Measurements from ENCODE around the gene OPRL1. TPM values are rescaled to one million over a fixed set of nuclear protein-coding genes. Genes with fewer than 3 reads are reported as not detected.
"Not testable (repeated sequence)": the region's sequence is repeated elsewhere in the genome, so short reads cannot be mapped to it uniquely, and the experiment has no call there.

Gene OPRL1
- total RNA-seq, 1 donor from 2014 or later = 0.70 TPM

DNA sequence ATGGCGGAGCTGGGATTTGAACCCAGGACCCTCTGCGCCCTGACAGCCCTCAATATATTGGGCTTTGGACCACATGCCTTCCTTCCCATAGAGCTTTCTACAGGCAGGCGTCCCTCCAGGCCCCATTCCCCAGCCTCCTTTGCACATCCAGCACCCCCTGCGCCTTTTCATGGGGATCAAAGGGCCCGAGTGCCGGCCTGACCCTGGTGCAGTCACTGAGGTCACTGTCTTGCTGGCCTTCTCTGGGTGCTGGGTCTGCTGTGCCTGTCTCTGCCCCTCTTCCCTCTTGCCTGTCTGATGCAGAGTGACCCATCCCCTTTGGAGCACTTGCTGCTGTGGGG lies 1.7 kb downstream of the OPRL1 start:
- intact Hi-C loops (cut with micrococcal nuclease) = no loop called here

DNA sequence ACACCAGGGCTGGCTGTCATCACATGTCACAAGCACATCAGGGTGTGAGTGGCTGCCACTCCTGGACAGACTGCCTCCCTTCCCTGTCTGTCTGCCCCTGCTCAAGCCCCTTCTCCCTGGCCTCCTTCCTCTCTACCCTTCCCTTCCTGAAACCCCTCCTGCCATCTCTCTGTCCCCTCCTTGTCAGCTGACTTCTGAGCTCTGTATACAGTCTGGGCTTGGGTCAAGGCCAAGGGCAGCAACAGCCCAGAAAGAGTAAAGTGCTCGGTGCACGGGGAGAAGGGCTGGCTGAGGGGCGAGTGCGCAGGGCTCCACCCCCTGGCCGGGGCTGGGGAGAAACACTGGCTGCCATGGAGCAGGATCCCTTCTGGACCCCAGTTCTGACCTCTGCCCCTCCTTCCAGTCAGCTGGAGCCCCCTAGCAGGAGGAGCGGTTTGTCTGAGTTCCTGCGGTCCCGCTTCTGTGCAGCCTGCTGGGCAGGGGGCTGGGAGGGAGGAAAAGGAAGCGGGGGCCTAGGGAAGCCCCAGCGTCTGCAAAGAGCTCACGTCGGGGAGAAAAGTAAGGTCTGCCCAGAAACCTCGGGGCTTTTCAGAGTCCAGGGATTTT lies 2.3 kb downstream of the OPRL1 start:
- intact Hi-C loops (cut with micrococcal nuclease) = loop anchor here (2.0 kb wide), 1 partner anchor 39 kb away; no protein-coding TSS in a partner anchor

DNA sequence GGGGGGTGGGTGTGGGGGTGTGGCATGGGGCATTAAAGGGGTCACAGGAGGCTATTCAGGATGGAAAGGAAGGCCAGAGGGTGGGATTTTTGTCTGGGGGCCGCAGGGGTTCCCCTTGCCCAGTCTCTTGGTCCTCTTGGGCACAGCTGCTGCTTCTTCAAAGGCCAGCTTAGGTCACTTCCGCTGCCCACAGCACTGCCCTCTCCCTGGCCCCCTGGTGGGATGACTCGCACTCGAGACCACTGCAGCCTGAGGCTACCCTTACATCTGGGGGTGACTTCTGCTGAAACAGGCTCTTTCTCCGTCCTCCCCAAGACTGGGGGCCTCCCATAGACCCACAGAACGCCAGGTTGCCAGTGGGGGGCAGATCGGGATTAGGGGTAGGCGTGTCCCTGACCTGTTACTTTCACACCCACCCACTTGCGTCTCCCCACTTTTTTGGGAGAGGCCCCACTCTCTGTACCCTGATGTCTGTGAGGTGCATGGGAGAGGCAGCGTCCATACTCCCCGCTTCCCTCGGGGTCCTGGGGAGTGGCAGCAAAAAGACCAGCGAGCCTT lies 3.0 kb downstream of the OPRL1 start:
- intact Hi-C loops (cut with micrococcal nuclease) = loop anchor here (2.0 kb wide), 1 partner anchor 38 kb away; no protein-coding TSS in a partner anchor

DNA sequence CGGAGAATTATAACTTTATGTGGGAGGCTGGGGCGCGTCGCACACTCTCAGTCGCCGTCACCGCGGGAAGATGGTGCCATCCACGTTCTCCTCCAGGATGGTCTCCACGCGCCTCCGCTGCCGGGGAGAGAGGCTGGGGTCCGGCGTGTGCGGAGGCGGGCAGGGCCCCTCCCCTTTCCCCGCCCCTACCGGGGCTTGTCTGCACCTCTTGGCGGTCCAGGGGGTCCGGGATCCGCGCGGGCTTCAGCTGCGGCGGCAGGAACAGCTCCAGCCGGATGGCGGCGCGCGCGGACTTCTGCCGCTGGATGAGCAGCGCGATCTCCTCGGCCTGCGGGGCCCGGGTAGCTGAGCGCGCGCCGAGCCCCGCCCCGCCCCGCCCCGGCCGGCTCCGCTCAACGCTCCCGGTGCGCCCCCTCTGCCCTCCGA lies 3.5 kb downstream of the OPRL1 start:
- intact Hi-C loops (cut with micrococcal nuclease) = loop anchor here (2.0 kb wide), 1 partner anchor 37 kb away; no protein-coding TSS in a partner anchor

DNA sequence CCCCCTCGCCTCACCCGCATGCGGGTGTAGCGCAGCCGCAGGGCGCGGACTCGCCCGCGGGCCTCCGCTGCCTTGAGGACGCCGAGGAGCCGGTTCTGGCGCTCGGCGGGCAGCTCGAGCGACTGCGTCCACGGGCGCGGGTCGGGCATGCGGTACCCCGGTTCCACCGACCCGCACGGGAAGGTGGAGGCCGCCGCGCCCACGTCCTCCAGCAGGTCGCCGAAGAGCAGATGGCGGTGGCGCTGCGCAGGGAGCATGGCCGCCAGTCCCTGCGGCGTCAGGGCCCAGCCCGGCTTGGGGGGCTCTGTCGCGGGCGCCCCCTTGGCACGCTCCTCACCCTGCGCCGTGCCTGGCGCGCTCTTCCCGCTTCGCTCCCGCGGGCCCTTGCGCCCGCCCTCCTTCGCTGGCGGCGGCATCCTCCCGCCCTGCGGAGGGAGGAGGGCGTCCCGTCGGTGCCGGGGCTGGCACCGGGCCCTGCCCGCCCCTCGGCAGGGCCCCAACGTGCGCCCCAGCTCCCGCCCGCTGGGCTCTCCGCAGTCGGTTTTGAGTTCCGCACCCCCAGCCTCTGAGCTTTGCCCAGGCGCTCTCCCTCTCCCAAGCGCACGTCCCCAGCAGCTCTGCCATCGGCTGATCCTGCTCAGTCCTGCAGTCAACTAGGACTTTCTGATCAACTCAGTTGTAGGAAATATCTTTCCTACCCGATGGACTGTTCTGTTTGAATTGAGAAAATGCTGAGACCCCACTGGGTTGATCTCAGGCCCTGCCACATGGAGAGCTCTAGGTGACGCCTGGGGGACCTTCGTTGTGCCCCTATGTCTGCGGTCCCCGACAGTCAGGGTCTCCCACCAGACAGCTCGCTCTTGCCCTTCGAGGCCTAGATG lies 4.2 kb downstream of the OPRL1 start, which contains the start of gene LKAAEAR1:
Gene LKAAEAR1 (minus strand): TSS at position 595 of the 881 bp plus-strand sequence. CDS start 179 bp downstream, at position 416.
- intact Hi-C loops (cut with micrococcal nuclease) = loop anchor here (2.0 kb wide), 1 partner anchor 37 kb away; no protein-coding TSS in a partner anchor

DNA sequence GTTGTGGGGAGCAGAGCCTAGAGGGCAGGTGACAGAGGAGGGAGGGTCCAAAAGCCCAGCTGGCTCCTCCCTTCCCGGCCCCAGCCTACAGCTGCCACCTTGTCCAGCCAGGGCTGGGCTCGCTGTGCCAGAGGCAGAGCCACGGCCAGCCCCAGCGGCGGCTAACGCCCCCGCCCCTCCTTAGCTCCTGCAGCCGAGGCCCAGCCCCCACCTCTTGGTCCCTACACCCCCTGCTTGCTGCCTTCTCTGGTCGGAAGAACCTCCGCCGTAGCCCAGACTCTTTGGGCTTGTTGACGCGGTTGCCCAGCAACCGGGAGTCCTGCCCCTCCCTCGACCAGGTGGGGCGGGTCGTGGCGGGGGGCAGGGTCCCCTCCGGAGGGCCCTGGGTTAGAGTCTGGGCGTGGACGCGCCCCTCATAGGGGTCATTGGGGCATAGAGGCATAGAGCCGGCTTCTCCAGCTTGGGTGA lies 4.8 kb downstream of the OPRL1 start:
- intact Hi-C loops (cut with micrococcal nuclease) = no loop called here

DNA sequence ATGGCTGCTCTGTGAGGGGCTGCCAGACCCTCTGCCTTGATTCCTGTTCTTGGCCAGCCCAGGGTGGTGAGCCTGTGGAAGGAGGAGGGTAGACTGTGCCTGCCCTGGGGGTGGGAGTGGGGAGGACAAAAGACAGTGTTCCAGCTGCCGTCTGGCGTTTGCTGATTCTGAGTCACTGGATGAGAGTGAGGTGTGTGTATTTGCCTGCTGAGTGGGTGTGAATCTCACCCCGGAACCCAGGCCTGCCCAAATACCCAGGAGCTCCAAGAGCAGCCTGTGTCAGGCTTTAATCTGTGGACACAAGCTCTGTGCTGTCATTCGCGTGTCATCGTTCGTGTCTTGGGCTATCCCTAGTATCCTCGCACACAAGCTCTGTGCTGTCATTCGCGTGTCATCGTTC lies 6.9 kb downstream of the OPRL1 start:
- intact Hi-C loops (cut with micrococcal nuclease) = no loop called here

DNA sequence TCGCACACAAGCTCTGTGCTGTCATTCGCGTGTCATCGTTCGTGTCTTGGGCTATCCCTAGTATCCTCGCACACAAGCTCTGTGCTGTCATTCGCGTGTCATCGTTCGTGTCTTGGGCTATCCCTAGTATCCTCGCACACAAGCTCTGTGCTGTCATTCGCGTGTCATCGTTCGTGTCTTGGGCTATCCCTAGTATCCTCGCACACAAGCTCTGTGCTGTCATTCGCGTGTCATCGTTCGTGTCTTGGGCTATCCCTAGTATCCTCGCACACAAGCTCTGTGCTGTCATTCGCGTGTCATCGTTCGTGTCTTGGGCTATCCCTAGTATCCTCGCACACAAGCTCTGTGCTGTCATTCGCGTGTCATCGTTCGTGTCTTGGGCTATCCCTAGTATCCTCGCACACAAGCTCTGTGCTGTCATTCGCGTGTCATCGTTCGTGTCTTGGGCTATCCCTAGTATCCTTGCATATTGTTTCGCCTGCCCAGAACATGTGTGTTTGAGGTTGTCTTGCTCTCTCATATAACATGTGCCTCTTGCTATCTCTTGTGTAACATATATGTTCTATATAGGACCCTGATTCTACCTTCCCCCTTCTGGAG lies 7.4 kb downstream of the OPRL1 start:
- intact Hi-C loops (cut with micrococcal nuclease) = not testable (repeated sequence)

DNA sequence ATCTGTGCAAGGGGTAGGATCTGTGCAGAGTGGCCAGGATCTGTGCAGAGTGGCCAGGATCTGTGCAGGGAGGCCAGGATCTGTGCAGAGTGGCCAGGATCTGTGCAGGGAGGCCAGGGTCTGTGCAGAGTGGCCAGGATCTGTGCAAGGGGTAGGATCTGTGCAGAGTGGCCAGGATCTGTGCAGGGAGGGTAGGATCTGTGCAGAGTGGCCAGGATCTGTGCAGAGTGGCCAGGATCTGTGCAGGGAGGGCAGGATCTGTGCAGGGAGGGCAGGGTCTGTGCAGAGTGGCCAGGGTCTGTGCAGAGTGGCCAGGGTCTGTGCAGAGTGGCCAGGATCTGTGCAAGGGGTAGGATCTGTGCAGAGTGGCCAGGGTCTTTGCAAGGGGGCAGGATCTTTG lies 8.7 kb downstream of the OPRL1 start:
- intact Hi-C loops (cut with micrococcal nuclease) = not testable (repeated sequence)

DNA sequence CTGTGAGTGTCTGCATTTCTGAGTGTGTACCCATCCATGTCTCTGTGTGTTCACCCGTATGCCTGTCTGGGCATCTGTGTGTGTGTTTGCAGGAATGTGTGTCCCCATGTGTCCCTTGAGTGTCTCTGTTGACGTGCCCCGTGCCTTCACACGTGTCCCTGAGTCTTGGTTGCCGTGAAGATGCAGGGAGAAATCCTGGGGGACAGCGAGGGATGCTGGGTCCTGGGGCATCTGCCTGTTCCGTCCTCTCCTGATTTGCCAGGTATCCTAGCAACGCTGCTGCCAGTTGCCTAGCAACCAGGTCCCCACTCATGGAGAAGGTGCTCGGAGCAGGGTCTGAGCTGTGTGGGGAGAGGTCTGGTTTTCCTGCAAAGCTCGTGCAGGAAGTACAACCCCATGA lies 10.3 kb downstream of the OPRL1 start:
- intact Hi-C loops (cut with micrococcal nuclease) = no loop called here

DNA sequence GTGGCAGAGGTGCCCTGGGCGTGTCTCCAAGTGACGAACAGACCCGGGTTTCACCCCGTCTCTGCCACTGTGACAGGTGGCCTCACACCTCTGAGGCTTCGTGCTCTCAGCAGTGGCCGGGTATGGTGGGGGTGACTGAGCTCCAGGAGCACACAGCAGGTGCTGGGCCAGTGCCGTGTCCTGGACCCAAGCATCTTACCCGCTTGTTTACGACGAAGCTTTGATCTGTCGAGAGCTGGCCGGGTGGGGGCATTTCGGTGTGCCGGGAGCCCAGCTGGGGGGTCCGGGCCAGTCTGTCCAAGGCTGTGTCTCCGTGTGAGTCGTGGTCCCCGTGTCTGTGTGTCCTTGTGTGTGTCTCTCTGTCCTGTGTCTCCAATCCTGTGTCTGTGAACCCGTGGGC lies 11.5 kb downstream of the OPRL1 start:
- intact Hi-C loops (cut with micrococcal nuclease) = no loop called here

DNA sequence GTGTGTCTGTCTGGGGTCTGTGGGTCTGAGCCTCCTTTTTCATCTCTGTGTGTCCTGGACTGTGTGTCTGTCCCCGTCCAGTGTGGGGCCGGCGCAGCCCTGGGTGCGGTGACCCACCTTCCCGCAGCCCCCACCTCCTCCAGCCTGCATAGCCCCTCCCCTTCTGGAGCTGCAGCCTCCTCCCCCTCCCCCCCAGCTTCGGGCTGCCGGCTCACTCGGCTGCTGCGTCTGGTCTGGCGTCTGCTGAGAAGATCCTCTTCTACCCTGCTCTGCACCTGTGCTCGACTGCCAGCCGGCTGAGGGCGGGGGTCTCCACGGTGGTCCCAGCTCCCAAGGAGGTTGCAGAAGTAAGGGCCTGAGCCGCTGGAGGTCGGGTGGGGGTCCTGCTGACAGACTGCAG lies 11.9 kb downstream of the OPRL1 start:
- intact Hi-C loops (cut with micrococcal nuclease) = no loop called here

DNA sequence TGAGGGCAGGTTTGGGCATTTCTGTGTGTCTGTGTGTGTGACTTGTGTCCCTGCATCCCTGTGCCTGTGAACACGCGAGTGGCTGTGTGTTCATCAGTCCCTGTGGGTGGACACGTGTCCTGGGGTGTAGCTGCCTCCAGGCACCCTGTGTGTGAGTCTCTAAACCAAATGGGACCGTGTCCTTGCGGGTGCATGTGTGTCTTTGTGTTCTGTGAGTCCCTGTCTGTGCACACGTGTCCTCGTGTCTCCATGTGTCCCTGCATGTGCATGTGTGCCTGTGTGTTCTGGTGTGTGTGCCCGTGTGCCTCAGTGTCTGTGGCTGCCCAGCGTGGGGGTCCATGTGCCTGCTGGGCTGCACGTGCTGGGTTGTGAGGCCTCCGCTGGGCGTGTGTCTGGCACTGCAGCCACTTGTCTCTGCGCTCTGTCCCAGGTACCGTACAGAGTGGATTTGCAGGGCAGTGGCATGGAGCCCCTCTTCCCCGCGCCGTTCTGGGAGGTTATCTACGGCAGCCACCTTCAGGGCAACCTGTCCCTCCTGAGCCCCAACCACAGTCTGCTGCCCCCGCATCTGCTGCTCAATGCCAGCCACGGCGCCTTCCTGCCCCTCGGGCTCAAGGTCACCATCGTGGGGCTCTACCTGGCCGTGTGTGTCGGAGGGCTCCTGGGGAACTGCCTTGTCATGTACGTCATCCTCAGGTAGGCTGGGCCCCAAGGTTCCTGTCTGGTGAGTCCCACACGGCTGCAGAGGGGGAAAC lies 12.6 kb downstream of the OPRL1 start:
- intact Hi-C loops (cut with micrococcal nuclease) = no loop called here

DNA sequence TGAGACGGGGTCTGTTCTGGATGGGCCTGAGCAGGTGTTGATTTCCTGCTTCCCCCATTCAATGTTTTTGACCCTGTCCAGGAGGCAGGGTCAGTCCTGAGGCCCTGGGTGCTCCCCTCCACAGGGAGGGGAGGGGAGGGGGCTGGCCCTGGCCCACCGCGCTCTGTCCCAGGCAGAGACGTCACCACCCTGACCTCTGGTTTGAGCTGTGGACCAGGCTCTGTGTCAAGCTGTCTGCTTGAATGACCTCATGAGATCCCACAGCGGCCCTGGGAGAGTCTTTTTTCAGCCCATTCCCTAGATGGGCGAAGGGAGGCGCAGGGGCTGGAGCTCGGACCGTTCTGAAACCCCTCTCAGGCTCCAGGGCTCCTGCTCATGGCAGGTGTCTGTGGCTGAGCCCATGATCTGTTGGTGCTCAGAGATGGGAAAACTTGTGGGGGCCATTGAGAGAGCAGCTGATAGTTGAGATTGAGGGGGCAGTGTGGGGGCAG lies 13.2 kb downstream of the OPRL1 start:
- intact Hi-C loops (cut with micrococcal nuclease) = no loop called here

DNA sequence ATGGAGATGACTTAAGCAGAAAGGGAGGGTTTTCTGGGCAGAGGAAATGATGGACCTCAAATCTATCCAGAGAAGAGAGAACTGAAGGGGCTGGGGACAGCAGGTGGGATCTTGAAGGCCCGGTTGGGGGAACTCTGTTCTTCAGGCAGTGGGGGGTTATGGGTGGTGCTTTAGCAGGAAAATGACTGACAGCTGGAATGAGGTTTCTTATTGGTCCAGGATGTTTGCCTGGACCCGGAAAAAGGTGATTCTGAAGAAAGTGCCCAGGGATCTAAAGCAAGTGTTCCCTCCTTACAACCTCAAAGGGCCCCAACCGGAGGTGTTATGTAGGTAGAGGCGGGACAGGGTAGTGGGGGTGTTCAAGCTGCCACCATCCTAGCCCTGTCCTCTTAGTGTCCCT lies 15.6 kb downstream of the OPRL1 start:
- intact Hi-C loops (cut with micrococcal nuclease) = no loop called here

DNA sequence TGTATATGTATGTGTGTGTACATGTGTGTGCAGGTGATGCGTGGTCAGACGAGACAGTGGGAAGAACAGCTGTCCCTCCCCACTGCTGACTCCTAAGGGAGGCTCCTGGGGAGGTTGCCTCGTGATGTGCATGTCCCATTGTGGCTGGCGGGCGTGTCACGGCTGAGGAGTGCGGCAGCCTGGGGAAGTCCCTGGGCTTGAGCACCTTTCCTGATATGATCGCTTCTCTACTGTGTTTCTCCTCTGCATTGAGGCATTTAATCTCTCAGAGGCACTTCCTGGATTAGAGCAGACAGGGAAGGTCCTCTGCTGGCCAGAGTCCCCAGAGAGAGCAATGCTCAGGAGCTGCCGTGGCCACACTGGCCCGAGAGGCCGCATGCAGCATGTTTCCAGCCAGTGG lies 16.0 kb downstream of the OPRL1 start:
- intact Hi-C loops (cut with micrococcal nuclease) = no loop called here

DNA sequence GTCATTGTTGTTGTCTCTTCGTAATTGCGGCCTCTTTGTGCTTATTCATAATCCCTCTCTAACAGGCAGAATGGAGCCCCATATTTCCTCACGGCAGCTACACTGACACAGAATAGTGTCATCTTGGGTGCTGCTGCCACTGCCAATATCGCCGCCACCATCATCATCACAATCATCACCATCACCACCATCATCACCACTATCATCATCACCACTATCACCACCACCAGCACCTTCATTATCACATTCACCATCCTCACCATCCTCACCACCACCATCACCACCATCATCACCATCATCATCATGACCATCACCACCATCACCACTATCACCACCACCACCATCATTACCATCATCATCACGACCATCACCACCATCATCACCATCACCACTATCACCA lies 16.7 kb downstream of the OPRL1 start:
- intact Hi-C loops (cut with micrococcal nuclease) = no loop called here

DNA sequence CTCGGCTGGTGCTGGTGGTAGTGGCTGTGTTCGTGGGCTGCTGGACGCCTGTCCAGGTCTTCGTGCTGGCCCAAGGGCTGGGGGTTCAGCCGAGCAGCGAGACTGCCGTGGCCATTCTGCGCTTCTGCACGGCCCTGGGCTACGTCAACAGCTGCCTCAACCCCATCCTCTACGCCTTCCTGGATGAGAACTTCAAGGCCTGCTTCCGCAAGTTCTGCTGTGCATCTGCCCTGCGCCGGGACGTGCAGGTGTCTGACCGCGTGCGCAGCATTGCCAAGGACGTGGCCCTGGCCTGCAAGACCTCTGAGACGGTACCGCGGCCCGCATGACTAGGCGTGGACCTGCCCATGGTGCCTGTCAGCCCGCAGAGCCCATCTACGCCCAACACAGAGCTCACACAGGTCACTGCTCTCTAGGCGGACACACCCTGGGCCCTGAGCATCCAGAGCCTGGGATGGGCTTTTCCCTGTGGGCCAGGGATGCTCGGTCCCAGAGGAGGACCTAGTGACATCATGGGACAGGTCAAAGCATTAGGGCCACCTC lies 18.7 kb downstream of the OPRL1 start:
- intact Hi-C loops (cut with micrococcal nuclease) = no loop called here

DNA sequence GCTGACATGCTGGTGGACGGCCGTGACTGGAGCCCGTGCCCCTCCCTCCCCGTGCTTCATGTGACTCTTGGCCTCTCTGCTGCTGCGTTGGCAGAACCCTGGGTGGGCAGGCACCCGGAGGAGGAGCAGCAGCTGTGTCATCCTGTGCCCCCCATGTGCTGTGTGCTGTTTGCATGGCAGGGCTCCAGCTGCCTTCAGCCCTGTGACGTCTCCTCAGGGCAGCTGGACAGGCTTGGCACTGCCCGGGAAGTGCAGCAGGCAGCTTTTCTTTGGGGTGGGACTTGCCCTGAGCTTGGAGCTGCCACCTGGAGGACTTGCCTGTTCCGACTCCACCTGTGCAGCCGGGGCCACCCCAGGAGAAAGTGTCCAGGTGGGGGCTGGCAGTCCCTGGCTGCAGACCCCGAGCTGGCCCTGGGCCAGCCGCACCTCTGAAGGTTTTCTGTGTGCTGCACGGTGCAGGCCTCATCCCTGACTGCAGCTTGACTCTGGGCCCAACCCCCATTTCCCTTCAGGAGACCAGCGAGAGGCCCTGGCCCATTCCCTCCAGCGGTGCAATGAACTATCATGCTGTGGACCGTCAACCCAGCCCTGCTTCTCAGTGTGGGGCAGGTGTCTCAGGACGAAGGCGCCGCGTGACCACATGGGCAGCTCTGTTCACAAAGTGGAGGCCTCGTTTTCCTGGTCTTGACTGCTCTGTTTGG lies 19.4 kb downstream of the OPRL1 start:
- intact Hi-C loops (cut with micrococcal nuclease) = no loop called here
